GM18526 (cell line): ENCODE measurements around the gene FRAT1.

Source experiments
- POLR2A ChIP-seq: IDR thresholded peaks from 3 replicates; pipeline ENCODE4 v1.6.1; 2011; ENCODE audit not compliant: insufficient read length; ENCODE audit errors: extremely low read depth

FRAT1 gene

DNA sequence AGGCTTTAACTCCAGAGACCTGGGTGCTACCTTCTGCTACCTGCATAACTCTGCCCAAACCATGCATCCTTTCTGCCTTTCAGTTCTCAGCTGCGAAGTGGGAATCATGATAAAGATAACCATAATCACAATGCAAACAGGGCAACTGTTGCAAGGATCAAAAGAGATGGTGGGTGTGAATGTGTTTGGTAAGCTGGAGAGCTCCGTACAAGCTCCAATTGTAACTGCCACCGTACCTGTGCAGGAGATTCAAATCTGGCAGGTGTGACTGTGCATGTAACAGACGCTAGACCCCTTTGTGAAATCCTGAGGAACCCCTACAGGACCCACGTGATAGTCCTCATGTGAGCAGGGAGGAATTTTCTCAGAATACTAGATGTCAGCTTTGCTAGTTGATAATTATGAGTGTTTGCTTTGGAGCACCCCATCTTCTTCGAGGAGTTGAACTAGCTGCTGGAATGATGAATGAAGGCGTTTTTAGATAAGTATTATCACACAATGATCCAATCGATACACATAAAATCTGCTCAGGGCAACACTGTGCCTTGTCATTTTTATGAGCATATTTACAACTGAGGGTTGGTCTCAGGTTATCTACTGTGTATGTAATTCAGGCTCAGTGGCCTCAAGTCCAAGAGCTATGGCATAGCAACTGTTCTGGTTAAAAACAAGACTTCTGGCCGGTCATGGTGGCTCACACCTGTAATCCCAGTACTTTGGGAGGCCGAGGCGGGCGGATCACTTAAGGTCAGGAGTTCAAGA is 30.9 kb downstream of the FRAT1 start:
- no peak for TF ChIP-seq POLR2A

- TF ChIP-seq POLR2A, result no peak
Observed at GRCh38 chr10:97353945-97354344, 34.9 kb downstream of the FRAT1 start.

GRCh38 chr10:97355571-97355975 is 36.5 kb downstream of the FRAT1 start:
- TF ChIP-seq POLR2A, result no peak

- no peak for TF ChIP-seq POLR2A
Observed at GRCh38 chr10:97356318-97356914, 37.3 kb downstream of the FRAT1 start.

DNA sequence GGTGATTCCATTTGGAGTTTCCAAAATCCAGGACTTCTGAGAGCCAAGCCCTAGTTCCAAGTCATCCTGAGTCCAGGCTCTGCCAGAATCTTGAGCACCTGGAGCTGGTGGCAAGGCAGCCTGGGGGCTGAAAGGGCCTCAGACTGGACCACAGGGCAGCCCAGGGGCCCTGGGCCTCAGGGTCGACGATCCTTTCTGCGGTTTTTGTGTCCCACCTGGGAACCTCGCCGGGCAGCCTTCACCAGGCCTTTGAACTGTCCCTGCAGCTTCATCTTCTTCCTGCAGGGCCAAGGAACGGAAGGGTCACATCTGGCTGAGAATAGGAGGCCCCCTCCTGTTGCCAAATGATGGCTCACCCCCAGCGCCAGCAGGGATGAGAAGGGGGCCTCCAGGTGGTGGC is 37.8 kb downstream of the FRAT1 start:
- TF ChIP-seq POLR2A, result no peak

GRCh38 chr10:97358349-97358748 is 39.3 kb downstream of the FRAT1 start:
- TF ChIP-seq POLR2A, result no peak

GRCh38 chr10:97358781-97359180 is 39.7 kb downstream of the FRAT1 start:
- TF ChIP-seq POLR2A, result no peak

GRCh38 chr10:97360705-97361536 is 41.9 kb downstream of the FRAT1 start:
- TF ChIP-seq POLR2A, result no peak

DNA sequence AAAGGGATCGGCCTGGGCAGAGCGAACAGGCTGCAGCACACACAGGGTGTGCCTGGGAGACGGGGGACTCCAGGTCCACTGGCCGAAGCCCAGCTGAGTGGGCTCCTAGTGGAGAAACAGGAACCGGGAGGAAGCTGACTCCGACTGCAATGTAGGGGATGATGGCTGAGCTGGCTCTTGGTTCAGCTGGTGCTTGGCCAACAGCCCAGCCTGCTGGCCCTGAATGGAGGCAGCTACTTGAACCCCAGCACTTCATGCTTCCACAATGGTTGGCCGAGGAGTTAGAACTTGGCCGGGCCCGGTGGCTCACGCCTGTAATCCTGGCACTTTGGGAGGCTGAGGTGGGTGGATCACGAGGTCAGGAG is 42.4 kb downstream of the FRAT1 start:
- no peak for TF ChIP-seq POLR2A

DNA sequence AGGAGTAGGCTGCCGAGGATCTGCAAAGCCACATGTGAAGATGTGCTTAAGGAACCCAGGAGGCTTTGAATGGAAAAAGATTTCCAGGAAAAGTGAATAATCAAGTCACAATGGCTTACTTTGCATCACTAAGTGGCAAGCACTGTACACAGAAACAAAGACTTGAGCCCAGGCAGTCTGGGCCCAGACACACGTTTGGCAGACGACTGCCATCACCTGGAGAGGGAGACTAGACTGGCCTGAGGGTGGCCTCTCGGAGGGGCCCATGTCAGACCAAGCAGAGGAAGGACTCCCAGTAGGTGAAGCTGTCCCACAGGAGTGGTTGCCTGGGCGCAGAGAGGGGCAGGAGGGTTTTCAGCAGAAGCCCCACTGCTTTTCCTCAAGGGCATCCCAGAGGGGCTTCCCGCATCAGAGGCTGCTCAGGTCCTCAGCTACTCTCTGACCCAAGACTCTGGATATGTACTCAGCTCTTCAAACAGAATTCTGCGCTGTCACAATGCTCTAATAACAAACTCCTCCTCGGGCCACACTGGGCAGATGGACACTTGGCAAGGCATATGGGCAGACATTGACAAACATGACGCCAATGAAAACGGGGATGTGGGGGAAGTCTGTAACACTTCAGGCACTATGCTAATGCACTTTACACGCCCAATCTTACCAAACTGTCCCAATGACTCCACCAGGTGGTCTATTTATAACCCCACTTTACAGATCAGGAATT is 43.4 kb downstream of the FRAT1 start:
- TF ChIP-seq POLR2A, result no peak

DNA sequence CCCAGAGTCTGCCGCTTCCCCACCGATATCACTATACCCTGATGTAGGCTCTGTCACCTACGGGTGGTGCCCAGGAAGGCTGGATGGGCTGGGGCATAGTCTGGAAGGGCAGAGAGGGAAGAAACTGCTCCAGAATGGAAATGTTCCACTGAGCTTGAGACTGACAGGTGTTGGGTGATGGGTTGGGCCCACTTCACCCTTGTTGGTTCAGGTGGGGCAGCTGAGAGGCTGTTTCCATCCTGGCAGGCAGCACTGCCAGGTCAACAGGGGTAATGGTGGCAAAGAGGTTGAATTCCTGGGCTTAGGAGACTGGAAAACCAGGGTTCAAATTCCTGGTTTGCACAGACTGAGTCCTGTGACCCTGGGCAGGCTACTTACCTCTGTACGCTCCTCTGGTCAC is 44.0 kb downstream of the FRAT1 start:
- TF ChIP-seq POLR2A, result no peak

DNA sequence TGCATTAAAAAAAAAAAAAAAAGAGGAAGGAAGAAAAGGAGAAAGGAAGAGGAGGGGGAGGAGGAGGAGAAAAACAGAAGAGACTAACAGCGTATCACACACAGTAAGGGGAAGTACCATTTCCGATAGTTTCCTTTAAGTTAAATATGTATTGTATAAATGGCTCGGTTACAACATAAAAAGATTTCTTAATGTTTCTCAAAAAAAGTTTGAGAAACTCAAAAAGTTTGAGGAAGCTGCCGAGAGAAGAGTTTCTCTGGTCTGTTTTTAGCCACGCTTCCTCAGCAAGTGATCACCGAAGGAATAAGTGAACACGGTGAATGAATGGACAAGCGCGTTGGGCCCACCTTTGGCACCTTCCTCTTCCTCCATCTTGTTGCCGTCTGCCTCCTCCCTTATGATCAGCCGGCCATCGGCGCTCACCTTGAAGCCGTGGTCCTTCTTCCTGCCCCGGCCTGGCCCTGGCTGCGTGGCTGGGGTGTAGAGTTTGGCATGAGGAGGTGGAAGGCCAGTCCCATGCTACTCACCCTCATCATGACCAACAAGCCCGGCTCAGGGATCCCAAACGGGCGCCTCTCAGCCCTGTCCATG is 46.8 kb downstream of the FRAT1 start:
- TF ChIP-seq POLR2A, result no peak

DNA sequence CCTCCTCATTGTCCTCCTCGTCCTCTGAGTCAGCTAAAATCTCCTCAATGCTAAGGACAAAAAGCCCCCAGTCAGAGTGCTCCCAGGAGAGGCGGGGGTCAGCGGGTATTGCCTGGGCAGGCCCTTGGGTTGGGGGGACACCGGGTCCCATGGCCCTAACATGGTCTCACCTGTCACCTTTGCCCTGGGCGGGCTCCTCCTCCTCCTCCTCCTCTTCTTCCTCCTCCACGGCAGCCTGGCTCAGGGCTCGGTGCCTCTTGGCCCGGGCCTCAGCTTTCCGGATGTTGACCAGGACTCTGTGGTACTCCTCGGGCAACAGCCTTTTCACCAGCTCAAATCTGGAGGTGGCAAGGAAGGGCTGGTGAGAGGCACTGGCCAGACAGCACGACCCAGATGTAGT is 47.5 kb downstream of the FRAT1 start:
- TF ChIP-seq POLR2A, result no peak

DNA sequence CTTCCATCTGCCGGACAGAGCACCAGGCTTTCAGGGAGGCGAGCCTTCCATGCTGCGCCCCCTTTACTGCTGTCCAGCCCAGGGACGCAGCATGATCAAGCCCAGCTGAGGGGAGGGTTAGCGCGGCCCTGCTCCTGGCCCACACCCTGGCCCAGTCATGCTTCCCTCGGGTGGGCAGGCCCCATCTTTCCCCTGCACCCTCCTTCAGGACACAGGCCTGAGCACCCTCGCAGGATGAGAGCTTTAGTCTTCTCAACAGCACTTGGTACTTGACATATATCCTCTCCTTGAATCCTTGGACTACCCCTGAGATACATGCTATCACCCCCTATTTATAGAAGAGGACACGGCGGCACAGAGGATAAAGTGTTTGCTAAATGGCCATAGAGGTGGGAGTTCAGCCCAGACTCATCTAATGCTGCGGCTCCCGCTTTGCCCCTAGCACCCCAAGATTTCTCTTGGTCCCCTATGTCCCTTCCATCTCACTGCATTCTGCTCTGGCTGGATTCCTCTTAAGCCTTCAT is 48.1 kb downstream of the FRAT1 start:
- no peak for TF ChIP-seq POLR2A
